ENCODE results near the gene SIGLECL1. TPM values are rescaled to one million over a fixed set of nuclear protein-coding genes. Genes with fewer than 3 reads are reported as not detected.

Gene SIGLECL1
- total and polyA plus RNA-seq, 2 experiments from 2014 or later = not detected

DNA sequence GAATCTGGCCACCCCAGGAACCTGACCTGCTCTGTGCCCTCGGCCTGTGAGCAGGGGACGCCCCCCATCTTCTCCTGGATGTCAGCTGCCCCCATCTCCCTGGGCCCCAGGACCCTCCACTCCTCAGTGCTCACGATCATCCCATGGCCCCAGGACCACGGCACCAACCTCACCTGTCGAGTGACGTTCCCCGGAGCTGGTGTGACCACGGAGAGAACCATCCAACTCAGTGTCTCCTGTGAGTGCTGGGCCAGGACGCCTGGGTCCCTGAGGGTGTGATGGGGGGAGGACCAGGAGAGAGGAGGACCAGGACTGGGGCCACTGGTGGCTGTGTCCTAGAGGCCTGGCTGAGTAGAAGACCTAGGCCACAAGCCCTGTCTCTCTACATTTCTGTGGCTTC is 39.0 kb upstream of the SIGLECL1 start:
- Histone ChIP-seq H3K4me1 (ENCODE audit: insufficient read depth) (no peaks in the 10 kb centered on the region), H3K9me2 (ENCODE audit: insufficient read depth) (peaks cover 3% of the 10 kb centered on the region; the same call in 1 of the 2 replicates), H3K4me2 (no peak overlapping the region), H3K4me3 (no peak overlapping the region), H4K20me1 (replicated peaks; ENCODE audit: insufficient read depth) (no peaks in the 10 kb centered on the region), H3F3A (replicated peaks; ENCODE audit: low read depth) (no peaks in the 10 kb centered on the region), H3K27me3 (ENCODE audit: insufficient read depth) (no peaks in the 10 kb centered on the region), H3K27ac (ENCODE audit: low read depth) (no peak overlapping the region), H2AFZ (no peak overlapping the region), H3K79me2 (replicated peaks; ENCODE audit: insufficient read depth) (no peaks in the 10 kb centered on the region), H3K36me3 (ENCODE audit: insufficient read depth) (no peaks in the 10 kb centered on the region)
- peaks cover 15% of the 10 kb centered on the region for H3K36me3 Mint-ChIP-seq (ENCODE audit: low read depth)
- TF ChIP-seq JUNB (IDR thresholded peaks at IDR 0.05; ENCODE audit: unreplicated experiment) (no peak), ZNF331 (CRISPR knock-in tag; IDR thresholded peaks at IDR 0.05; ENCODE audit: low read depth) (no peak), EZH2phosphoT487 (IDR thresholded peaks at IDR 0.05; ENCODE audit: unreplicated experiment) (no peak), EZH2 (IDR thresholded peaks at IDR 0.05; ENCODE audit: low read depth, unreplicated experiment) (no peak), REST (IDR thresholded peaks at IDR 0.05; ENCODE audit: unreplicated experiment) (no peak), NANOG (IDR thresholded peaks at IDR 0.05; ENCODE audit: borderline replicate concordance) (no peak), STAT1 (IDR thresholded peaks at IDR 0.05; ENCODE audit: unreplicated experiment) (no peak), ETS1 (IDR thresholded peaks at IDR 0.05) (no peak), CREB1 (CRISPR knock-in tag; IDR thresholded peaks at IDR 0.05; ENCODE audit: low read depth) (no peak), ZNF114 (CRISPR knock-in tag; IDR thresholded peaks at IDR 0.05) (no peak), ZNF462 (CRISPR knock-in tag; IDR thresholded peaks at IDR 0.05) (no peak), POLR2AphosphoS5 (IDR thresholded peaks at IDR 0.05; ENCODE audit: low read depth) (no peak), CTCF (conservative IDR thresholded peaks at IDR 0.05; ENCODE audit: low read depth in 2 of 2) (no peak)
- H3K9me3 Mint-ChIP-seq = peaks cover 87% of the 10 kb centered on the region
- no peak overlapping the region for H3K27ac Mint-ChIP-seq
- DNase-seq (ENCODE audit: low spot score) (no peak), ATAC-seq (no peak)
- no peaks in the 10 kb centered on the region for H3K4me1 Mint-ChIP-seq
- peaks cover 1% of the 10 kb centered on the region for H3K27me3 Mint-ChIP-seq (ENCODE audit: insufficient read depth, low read depth, poor library complexity)
- no peak overlapping the region for H3K4me3 Mint-ChIP-seq

Data from GM23338 (cell line).